Keratinocyte (primary cell): ENCODE results near the gene MID1. TPM values are rescaled to one million over a fixed set of nuclear protein-coding genes. Genes with fewer than 3 reads are reported as not detected.
"Not testable (repeated sequence)": the region's sequence is repeated elsewhere in the genome, so short reads cannot be mapped to it uniquely, and the experiment has no call there.

Source experiments
- DNase-seq: peaks from one replicate; pipeline ENCODE4 v3.0.0-alpha.2; 2011; ENCODE audit warnings: low read depth, missing footprints, low spot score
- FAIRE-seq: peaks from 2 replicates; lab custom pipeline; 2011; peaks lifted over from hg19 to GRCh38; lab: Jason Lieb, UNC
- H2AFZ ChIP-seq: 2 replicates; pipeline ENCODE4 v1.6.0; 2012; ENCODE audit warnings: low read length, control low read depth, inconsistent platforms; ENCODE audit not compliant: control insufficient read depth
- H3K27ac ChIP-seq: 2 replicates; pipeline ENCODE4 v1.5.1; 2011; ENCODE audit warnings: low read length; ENCODE audit not compliant: control insufficient read depth, insufficient read depth
- H3K27me3 ChIP-seq: 3 replicates; pipeline ENCODE4 v1.6.0; 2011; ENCODE audit warnings: low read length; ENCODE audit not compliant: control insufficient read depth, insufficient read depth; ENCODE audit errors: extremely low read depth
- H3K36me3 ChIP-seq, 2 experiments: 2 replicates in 1 of 2; 3 replicates in 1 of 2; pipeline ENCODE4 v1.5.1; 2011; ENCODE audit warnings: low read length in 2 of 2, mild to moderate bottlenecking in 1 of 2; ENCODE audit not compliant: control insufficient read depth in 2 of 2, insufficient read depth in 2 of 2; ENCODE audit errors: extremely low read depth in 1 of 2
- H3K4me1 ChIP-seq: 3 replicates; pipeline ENCODE4 v1.5.1; 2011; ENCODE audit warnings: low read length; ENCODE audit not compliant: control insufficient read depth, insufficient read depth; ENCODE audit errors: extremely low read depth
- H3K4me2 ChIP-seq: 3 replicates; pipeline ENCODE4 v1.6.0; 2011; ENCODE audit warnings: low read depth, low read length; ENCODE audit not compliant: control insufficient read depth, insufficient read depth; ENCODE audit errors: extremely low read depth
- H3K4me3 ChIP-seq, 3 experiments: fragments of 200-600 bp in 1 of 3; sonication (generic) in 1 of 3; 2 replicates in 2 of 3; 3 replicates in 1 of 3; pipeline ENCODE4 v1.5.1; 2011 to 2016; ENCODE audit warnings: low read length in 3 of 3, mild to moderate bottlenecking in 3 of 3, control low read depth in 2 of 3, inconsistent platforms in 1 of 3, low read depth in 1 of 3, mixed read lengths in 1 of 3, mixed run types in 1 of 3, moderate library complexity in 1 of 3; ENCODE audit not compliant: control insufficient read depth in 2 of 3, insufficient read depth in 2 of 3; ENCODE audit errors: extremely low read depth in 1 of 3
- H3K79me2 ChIP-seq: 2 replicates; pipeline ENCODE4 v1.6.0; 2012; ENCODE audit warnings: low read length; ENCODE audit not compliant: control insufficient read depth, insufficient read depth
- H3K9ac ChIP-seq: 3 replicates; pipeline ENCODE4 v1.6.0; 2011; ENCODE audit warnings: low read length; ENCODE audit not compliant: control insufficient read depth, insufficient read depth; ENCODE audit errors: extremely low read depth
- H3K9me1 ChIP-seq: 3 replicates; pipeline ENCODE4 v1.6.0; 2011; ENCODE audit warnings: low read length; ENCODE audit not compliant: control insufficient read depth, insufficient read depth; ENCODE audit errors: extremely low read depth
- H3K9me3 ChIP-seq: 2 replicates; pipeline ENCODE4 v1.5.1; 2012; ENCODE audit warnings: low read depth, low read length; ENCODE audit not compliant: control insufficient read depth
- H4K20me1 ChIP-seq: 3 replicates; pipeline ENCODE4 v1.6.0; 2011; ENCODE audit warnings: low read length; ENCODE audit not compliant: control insufficient read depth, insufficient read depth; ENCODE audit errors: extremely low read depth
- CTCF ChIP-seq, 3 experiments: IDR thresholded peaks in 1 of 3; conservative IDR thresholded peaks in 1 of 3; optimal IDR thresholded peaks in 1 of 3; 2 replicates in 2 of 3; 3 replicates in 1 of 3; pipeline versions ENCODE3 to v1.5.1; 2011; ENCODE audit warnings: low read length in 3 of 3, mild to moderate bottlenecking in 3 of 3, moderate library complexity in 2 of 3, control low read depth in 1 of 3, inconsistent platforms in 1 of 3; ENCODE audit not compliant: insufficient read depth in 2 of 3; ENCODE audit errors: extremely low read depth in 1 of 3
- EZH2 ChIP-seq: IDR thresholded peaks from one replicate; pipeline ENCODE4 v1.6.1; 2012; ENCODE audit warnings: inconsistent platforms, mild to moderate bottlenecking, low read length, moderate library complexity
- dilution Hi-C: fragments of 300-500 bp; cut with MboI; formaldehyde crosslinking; loops from one replicate; pipeline ENCODE4 v1.7.0; 2020; ENCODE audit warnings: low sequenced_read_pairs; ENCODE audit not compliant: extremely low pct_ligation_motif_present
- polyA plus RNA-seq, 5 experiments: library from polyadenylated mRNA; depleted of rRNA in 3 of 5; stranded (reverse) in 3 of 5; stranded (forward) in 1 of 5; unstranded in 1 of 5; fragments of >200 nt; gene quantifications; 1 replicate in 1 of 5; 2 replicates in 3 of 5; 3 replicates in 1 of 5; pipeline versions ENCODE4 v1.2.1 to v1.2.3, GENCODE V29; 2011 to 2012; ENCODE audit warnings: missing spikeins in 2 of 5, low read depth in 1 of 5, low replicate concordance in 1 of 5

MID1 gene
- polyA plus RNA-seq, 1 donor (not counting 4 experiments of a cell fraction or from before 2014, with no cell fraction given), result 9.2 TPM

- FAIRE-seq (no peak), DNase-seq (no peak)
- Histone ChIP-seq H3K4me3 (no peak overlapping the region), H4K20me1 (no peaks in the 10 kb centered on the region), H3K79me2 (peaks cover 6% of the 10 kb centered on the region), H3K36me3 (no peaks in the 10 kb centered on the region), H3K9me1 (no peaks in the 10 kb centered on the region), H2AFZ (no peak overlapping the region), H3K27ac (no peak overlapping the region), H3K4me1 (no peaks in the 10 kb centered on the region), H3K27me3 (no peaks in the 10 kb centered on the region), H3K9ac (no peak overlapping the region), H3K4me2 (no peak overlapping the region), H3K9me3 (peaks cover 3% of the 10 kb centered on the region)
- no peak for TF ChIP-seq EZH2
- TF ChIP-seq CTCF (optimal IDR thresholded peaks at IDR 0.05 in 1 of 3, IDR thresholded peaks at IDR 0.05 in 1 of 3, conservative IDR thresholded peaks at IDR 0.05 in 1 of 3; ENCODE audit: extremely low read depth in 1 of 3, insufficient read depth in 2 of 3, low read length in 3 of 3), result no peak
- dilution Hi-C loops, result no loop called here
Measured at GRCh38 chrX:10589098-10589497, 31.3 kb downstream of the MID1 start.

- H3K79me2 ChIP-seq, H2AFZ ChIP-seq, H3K27ac ChIP-seq, H4K20me1 ChIP-seq, H3K4me2 ChIP-seq, dilution Hi-C loops, H3K9me1 ChIP-seq, H3K9ac ChIP-seq, FAIRE-seq, DNase-seq, H3K9me3 ChIP-seq, H3K4me1 ChIP-seq, H3K27me3 ChIP-seq, H3K36me3 ChIP-seq, H3K4me3 ChIP-seq: not testable (repeated sequence)
Measured at GRCh38 chrX:10584882-10585281, 35.5 kb downstream of the MID1 start.

GRCh38 chrX:10582945-10583344 is 37.4 kb downstream of the MID1 start:
- Histone ChIP-seq H3K9ac (no peak overlapping the region), H3K27ac (no peak overlapping the region), H3K4me3 (no peak overlapping the region), H3K4me1 (peaks cover 15% of the 10 kb centered on the region), H3K27me3 (no peaks in the 10 kb centered on the region), H3K9me3 (peaks cover 7% of the 10 kb centered on the region), H3K9me1 (no peaks in the 10 kb centered on the region), H4K20me1 (no peaks in the 10 kb centered on the region), H3K4me2 (no peak overlapping the region), H2AFZ (no peak overlapping the region), H3K36me3 (no peaks in the 10 kb centered on the region), H3K79me2 (peaks cover 4% of the 10 kb centered on the region)
- DNase-seq (no peak), FAIRE-seq (no peak)
- dilution Hi-C loops, result no loop called here
- TF ChIP-seq CTCF (optimal IDR thresholded peaks at IDR 0.05 in 1 of 3, IDR thresholded peaks at IDR 0.05 in 1 of 3, conservative IDR thresholded peaks at IDR 0.05 in 1 of 3; ENCODE audit: extremely low read depth in 1 of 3, insufficient read depth in 2 of 3, low read length in 3 of 3) (no peak), EZH2 (no peak)
